OCI-LY7 (cell line): Measurements from ENCODE around the gene CECR2. TPM values are rescaled to one million over a fixed set of nuclear protein-coding genes. Genes with fewer than 3 reads are reported as not detected.

Experiments used
- BruUV-seq: library from RNA; stranded (reverse); fragments of 400-500 nt; replicated peaks from 2 replicates; lab custom pipeline; 2021; lab: Mats Ljungman, UMichigan
- CTCF ChIA-PET: fragments of 300-600 bp; sonication (Branson Sonifier 250); formaldehyde crosslinking; loops from one replicate; lab custom pipeline; 2022; ENCODE audit warnings: antibody characterized with exemption; ENCODE audit not compliant: unreplicated experiment; lab: Charles Lee
- POLR2A ChIA-PET: fragments of 300-600 bp; sonication (Branson Sonifier 250); formaldehyde crosslinking; loops from one replicate; lab custom pipeline; 2022; ENCODE audit warnings: antibody characterized with exemption; lab: Charles Lee
- DNase-seq: peaks from one replicate; pipeline ENCODE4 v3.0.0-alpha.2; 2015; ENCODE audit warnings: low spot score
- H2AFZ ChIP-seq: fragments of 200-600 bp; sonication (generic), shearing (Covaris generic); 2 replicates; pipeline ENCODE4 v1.6.1; 2014; ENCODE audit warnings: mild to moderate bottlenecking, antibody characterized with exemption, low read length, moderate library complexity
- H3K27ac ChIP-seq: fragments of 200-600 bp; sonication (generic); 2 replicates; pipeline ENCODE4 v1.5.1; 2014; ENCODE audit warnings: mixed run types, low read depth, mild to moderate bottlenecking, moderate library complexity, low read length, inconsistent platforms; ENCODE audit not compliant: poor library complexity, severe bottlenecking
- H3K36me3 ChIP-seq: fragments of 200-600 bp; sonication (generic); 2 replicates; pipeline ENCODE4 v1.6.1; 2014; ENCODE audit warnings: mild to moderate bottlenecking, antibody characterized with exemption, low read length, moderate library complexity, mixed read lengths; ENCODE audit not compliant: insufficient read depth
- H3K4me1 ChIP-seq: fragments of 200-600 bp; sonication (generic); 2 replicates; pipeline ENCODE4 v1.5.1; 2014; ENCODE audit warnings: mild to moderate bottlenecking, low read length; ENCODE audit not compliant: insufficient read depth, poor library complexity, severe bottlenecking
- H3K4me2 ChIP-seq: fragments of 200-600 bp; sonication (generic); 2 replicates; pipeline ENCODE4 v1.6.1; 2014; ENCODE audit warnings: mild to moderate bottlenecking, low read length
- H3K4me3 ChIP-seq: fragments of 200-600 bp; sonication (generic); 2 replicates; pipeline ENCODE4 v1.5.1; 2014; ENCODE audit warnings: mild to moderate bottlenecking, low read depth, low read length; ENCODE audit not compliant: poor library complexity, severe bottlenecking
- H3K79me2 ChIP-seq: fragments of 200-600 bp; sonication (generic); 2 replicates; pipeline ENCODE4 v1.6.1; 2016; ENCODE audit warnings: low read depth, mild to moderate bottlenecking, low read length, moderate library complexity, mixed read lengths; ENCODE audit not compliant: insufficient read depth
- H3K9me2 ChIP-seq: fragments of 200-600 bp; sonication (generic); 2 replicates; pipeline ENCODE4 v1.6.1; 2016; ENCODE audit warnings: mild to moderate bottlenecking, low read length, mixed read lengths; ENCODE audit not compliant: insufficient read depth
- H3K9me3 ChIP-seq: fragments of 200-600 bp; sonication (generic); 2 replicates; pipeline ENCODE4 v1.6.1; 2014; ENCODE audit warnings: mild to moderate bottlenecking, mixed run types, low read length, mixed read lengths
- H4K20me1 ChIP-seq: fragments of 200-600 bp; sonication (generic); 2 replicates; pipeline ENCODE4 v1.6.1; 2014; ENCODE audit warnings: mild to moderate bottlenecking, antibody characterized with exemption, low read length, moderate library complexity, mixed read lengths; ENCODE audit not compliant: insufficient read depth
- EZH2phosphoT487 ChIP-seq: fragments of 200-600 bp; sonication (generic); IDR thresholded peaks from 2 replicates; pipeline ENCODE4 v1.6.1; 2018; ENCODE audit warnings: low read depth, borderline replicate concordance, mild to moderate bottlenecking, mixed run types, antibody characterized with exemption, low read length, moderate library complexity, mixed read lengths
- intact Hi-C: fragments of 100-400 bp; cut with micrococcal nuclease; formaldehyde crosslinking; loops from one replicate; pipeline ENCODE4 v1.10.0; 2022; ENCODE audit not compliant: unreplicated experiment
- total RNA-seq, 2 experiments: library from RNA; depleted of rRNA in 1 of 2; stranded (reverse); fragments of >200 nt in 1 of 2; shearing (Covaris generic) in 1 of 2; gene quantifications; 2 replicates each; pipeline ENCODE4 v1.2.3, GENCODE V29; 2014 to 2022
- TF ChIP-seq, protein P1 (sequence below): fragments of 200-600 bp; sonication (generic); conservative IDR thresholded peaks from 2 replicates; pipeline ENCODE4 v1.5.1; 2014; ENCODE audit warnings: mild to moderate bottlenecking, antibody characterized with exemption, low read length, moderate library complexity, mixed read lengths

Gene CECR2
- total RNA-seq, 2 experiments from 2014 or later: 0.09 to 0.53 TPM

DNA sequence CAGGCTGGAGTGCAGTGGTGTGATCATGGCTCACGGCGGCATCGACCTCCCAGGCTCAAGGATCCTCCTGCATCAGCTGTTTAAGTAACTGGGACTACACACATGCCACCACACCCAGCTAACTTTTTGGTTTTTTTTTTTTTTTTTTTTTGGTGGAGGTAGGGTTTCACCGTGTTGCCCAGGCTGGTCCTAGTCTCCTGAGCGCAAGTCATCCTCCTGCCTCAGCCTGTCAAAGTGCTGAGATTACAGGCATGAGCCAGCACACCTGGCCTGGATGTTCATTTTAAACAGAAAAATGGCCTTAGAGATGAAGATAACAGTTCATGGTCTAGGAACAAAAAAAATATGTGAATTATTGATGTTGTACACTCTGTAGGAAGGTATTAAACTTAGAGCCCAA lies 180.4 kb downstream of the CECR2 start:
- no peaks in the 10 kb centered on the region for H3K36me3 ChIP-seq
- intact Hi-C loops: no loop called here
- no peaks in the 10 kb centered on the region for H3K4me1 ChIP-seq
- H2AFZ ChIP-seq: no peak overlapping the region
- CTCF ChIA-PET: no interaction called here
- BruUV-seq: no TSS peak
- no peaks in the 10 kb centered on the region for H4K20me1 ChIP-seq
- POLR2A ChIA-PET: interaction anchor here (0.6 kb wide), 1 partner anchor 223 kb away, joined by 4 read pairs; no protein-coding TSS in a partner anchor
- H3K4me3 ChIP-seq: no peak overlapping the region
- H3K79me2 ChIP-seq: no peaks in the 10 kb centered on the region
- H3K9me2 ChIP-seq: no peaks in the 10 kb centered on the region
- DNase-seq: no peak
- H3K9me3 ChIP-seq: no peaks in the 10 kb centered on the region
- no peak overlapping the region for H3K27ac ChIP-seq
- H3K4me2 ChIP-seq: no peak overlapping the region
- TF ChIP-seq EZH2phosphoT487: no peak
- TF ChIP-seq, protein P1, sequence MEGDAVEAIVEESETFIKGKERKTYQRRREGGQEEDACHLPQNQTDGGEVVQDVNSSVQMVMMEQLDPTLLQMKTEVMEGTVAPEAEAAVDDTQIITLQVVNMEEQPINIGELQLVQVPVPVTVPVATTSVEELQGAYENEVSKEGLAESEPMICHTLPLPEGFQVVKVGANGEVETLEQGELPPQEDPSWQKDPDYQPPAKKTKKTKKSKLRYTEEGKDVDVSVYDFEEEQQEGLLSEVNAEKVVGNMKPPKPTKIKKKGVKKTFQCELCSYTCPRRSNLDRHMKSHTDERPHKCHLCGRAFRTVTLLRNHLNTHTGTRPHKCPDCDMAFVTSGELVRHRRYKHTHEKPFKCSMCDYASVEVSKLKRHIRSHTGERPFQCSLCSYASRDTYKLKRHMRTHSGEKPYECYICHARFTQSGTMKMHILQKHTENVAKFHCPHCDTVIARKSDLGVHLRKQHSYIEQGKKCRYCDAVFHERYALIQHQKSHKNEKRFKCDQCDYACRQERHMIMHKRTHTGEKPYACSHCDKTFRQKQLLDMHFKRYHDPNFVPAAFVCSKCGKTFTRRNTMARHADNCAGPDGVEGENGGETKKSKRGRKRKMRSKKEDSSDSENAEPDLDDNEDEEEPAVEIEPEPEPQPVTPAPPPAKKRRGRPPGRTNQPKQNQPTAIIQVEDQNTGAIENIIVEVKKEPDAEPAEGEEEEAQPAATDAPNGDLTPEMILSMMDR: no peak

DNA sequence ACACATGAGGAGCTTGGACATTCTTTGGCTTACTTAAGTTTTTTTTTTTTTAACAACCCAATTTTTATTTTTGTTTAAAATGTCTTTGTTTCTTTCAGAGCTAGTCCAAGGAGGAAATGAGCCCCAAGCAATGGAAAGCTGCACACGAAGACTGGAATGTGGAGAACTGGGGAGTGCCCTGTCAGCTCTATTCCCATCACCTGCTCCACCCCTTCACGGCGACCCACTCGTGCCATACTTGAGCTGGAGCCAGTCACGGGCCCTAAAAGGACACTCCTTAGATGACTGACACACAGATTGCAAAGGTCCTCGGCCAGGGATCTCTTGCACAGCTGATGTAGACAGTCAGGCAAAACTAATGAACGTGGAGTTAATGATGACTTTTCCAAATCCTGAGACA lies 183.5 kb downstream of the CECR2 start:
- no peaks in the 10 kb centered on the region for H3K4me1 ChIP-seq
- intact Hi-C loops: no loop called here
- H3K9me3 ChIP-seq: no peaks in the 10 kb centered on the region
- H3K4me2 ChIP-seq: no peak overlapping the region
- H3K4me3 ChIP-seq: no peak overlapping the region
- no peak for TF ChIP-seq EZH2phosphoT487
- TF ChIP-seq, protein P1: no peak
- H3K9me2 ChIP-seq: no peaks in the 10 kb centered on the region
- no peak for DNase-seq
- no peaks in the 10 kb centered on the region for H3K79me2 ChIP-seq
- H4K20me1 ChIP-seq: no peaks in the 10 kb centered on the region
- POLR2A ChIA-PET: interaction anchor here (0.5 to 1.3 kb wide), 5 partner anchors 15 to 447 kb away, joined by 3 to 4 read pairs (median 4); no protein-coding TSS in a partner anchor
- CTCF ChIA-PET: no interaction called here
- no TSS peak for BruUV-seq
- no peaks in the 10 kb centered on the region for H3K36me3 ChIP-seq
- H3K27ac ChIP-seq: no peak overlapping the region
- H2AFZ ChIP-seq: no peak overlapping the region

DNA sequence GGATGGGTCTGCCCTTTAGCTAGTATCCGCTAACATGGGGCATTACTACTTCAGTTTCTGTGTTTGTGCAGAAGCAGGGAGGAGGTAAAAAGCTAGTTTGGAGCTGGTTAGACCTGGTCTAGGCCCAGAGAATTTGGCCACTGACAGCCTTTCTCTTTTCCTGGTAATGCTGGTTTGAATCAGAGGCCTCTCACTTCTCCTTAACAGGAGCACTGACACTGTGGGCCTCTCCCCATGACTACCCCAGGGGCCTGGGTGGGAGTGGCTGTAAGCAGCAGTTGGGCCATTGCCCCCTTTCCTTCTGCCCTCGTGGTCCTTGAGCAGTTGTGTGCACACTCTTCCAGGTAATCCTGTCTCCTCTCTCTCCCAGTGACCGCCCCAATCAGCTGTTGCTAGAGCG lies 185.6 kb downstream of the CECR2 start:
- CTCF ChIA-PET: interaction anchor here (0.9 kb wide), 1 partner anchor 29 kb away, joined by 3 read pairs; no protein-coding TSS in a partner anchor
- TF ChIP-seq, protein P1: no peak
- no peak for TF ChIP-seq EZH2phosphoT487
- BruUV-seq: no TSS peak
- no peak for DNase-seq
- Histone ChIP-seq H3K79me2 (no peaks in the 10 kb centered on the region), H3K9me3 (no peaks in the 10 kb centered on the region), H3K4me3 (no peak overlapping the region), H3K27ac (no peak overlapping the region), H3K4me1 (peaks cover 5% of the 10 kb centered on the region), H3K36me3 (no peaks in the 10 kb centered on the region), H4K20me1 (no peaks in the 10 kb centered on the region), H3K4me2 (no peak overlapping the region), H3K9me2 (no peaks in the 10 kb centered on the region), H2AFZ (no peak overlapping the region)
- POLR2A ChIA-PET: interaction anchor here (1.0 to 1.4 kb wide), 3 partner anchors 12 to 108 kb away, joined by 3 to 6 read pairs (median 3); no protein-coding TSS in a partner anchor
- intact Hi-C loops: no loop called here
